Parathyroid adenoma (tissue), 2 donors: Measurements from ENCODE around the gene NEK7.

Source experiments
- H2AFZ ChIP-seq: fragments of 300-600 bp; sonication (generic); one replicate; pipeline ENCODE4 v1.7.0; 2017; ENCODE audit warnings: antibody characterized with exemption, mild to moderate bottlenecking
- H3K27ac ChIP-seq: fragments of 300-600 bp; sonication (generic); one replicate; pipeline ENCODE4 v1.7.0; 2017
- H3K27me3 ChIP-seq: fragments of 300-600 bp; sonication (generic); one replicate; pipeline ENCODE4 v1.7.0; 2017; ENCODE audit warnings: low read length; ENCODE audit not compliant: control insufficient read depth, insufficient read depth
- H3K36me3 ChIP-seq: fragments of 300-600 bp; sonication (generic); one replicate; pipeline ENCODE4 v1.7.0; 2017; ENCODE audit warnings: low read length; ENCODE audit not compliant: control insufficient read depth, insufficient read depth
- H3K4me1 ChIP-seq: fragments of 300-600 bp; sonication (generic); one replicate; pipeline ENCODE4 v1.7.0; 2017; ENCODE audit warnings: control low read depth
- H3K4me2 ChIP-seq: fragments of 300-600 bp; sonication (generic); one replicate; pipeline ENCODE4 v1.7.0; 2017; ENCODE audit warnings: low read length
- H3K4me3 ChIP-seq: fragments of 300-600 bp; sonication (generic); one replicate; pipeline ENCODE4 v1.7.0; 2017; ENCODE audit warnings: low read depth, low read length
- H3K79me2 ChIP-seq: fragments of 300-600 bp; sonication (generic); one replicate; pipeline ENCODE4 v1.7.0; 2017; ENCODE audit warnings: control low read depth
- H3K9ac ChIP-seq: fragments of 300-600 bp; sonication (generic); one replicate; pipeline ENCODE4 v1.7.0; 2017; ENCODE audit warnings: mild to moderate bottlenecking
- H3K9me3 ChIP-seq: fragments of 300-600 bp; sonication (generic); one replicate; pipeline ENCODE4 v1.7.0; 2017; ENCODE audit warnings: low read length; ENCODE audit not compliant: control insufficient read depth
- TF ChIP-seq, protein P1 (sequence below): fragments of 300-600 bp; sonication (generic); IDR thresholded peaks from one replicate; pipeline ENCODE4 v1.7.0; 2017; ENCODE audit warnings: antibody characterized with exemption, mild to moderate bottlenecking
- donor health status: primary hyperparathyroidism.

NEK7 gene

GRCh38 chr1:198176179-198176578, 19.4 kb downstream of the NEK7 start:
- H3K4me2 ChIP-seq = no peak overlapping the region
- no peak overlapping the region for H2AFZ ChIP-seq
- no peak overlapping the region for H3K27ac ChIP-seq
- no peaks in the 10 kb centered on the region for H3K9me3 ChIP-seq
- H3K9ac ChIP-seq = no peak overlapping the region
- no peaks in the 10 kb centered on the region for H3K27me3 ChIP-seq
- peaks cover 35% of the 10 kb centered on the region for H3K79me2 ChIP-seq
- H3K4me1 ChIP-seq = no peaks in the 10 kb centered on the region
- no peaks in the 10 kb centered on the region for H3K36me3 ChIP-seq
- no peak overlapping the region for H3K4me3 ChIP-seq
- TF ChIP-seq, protein P1, sequence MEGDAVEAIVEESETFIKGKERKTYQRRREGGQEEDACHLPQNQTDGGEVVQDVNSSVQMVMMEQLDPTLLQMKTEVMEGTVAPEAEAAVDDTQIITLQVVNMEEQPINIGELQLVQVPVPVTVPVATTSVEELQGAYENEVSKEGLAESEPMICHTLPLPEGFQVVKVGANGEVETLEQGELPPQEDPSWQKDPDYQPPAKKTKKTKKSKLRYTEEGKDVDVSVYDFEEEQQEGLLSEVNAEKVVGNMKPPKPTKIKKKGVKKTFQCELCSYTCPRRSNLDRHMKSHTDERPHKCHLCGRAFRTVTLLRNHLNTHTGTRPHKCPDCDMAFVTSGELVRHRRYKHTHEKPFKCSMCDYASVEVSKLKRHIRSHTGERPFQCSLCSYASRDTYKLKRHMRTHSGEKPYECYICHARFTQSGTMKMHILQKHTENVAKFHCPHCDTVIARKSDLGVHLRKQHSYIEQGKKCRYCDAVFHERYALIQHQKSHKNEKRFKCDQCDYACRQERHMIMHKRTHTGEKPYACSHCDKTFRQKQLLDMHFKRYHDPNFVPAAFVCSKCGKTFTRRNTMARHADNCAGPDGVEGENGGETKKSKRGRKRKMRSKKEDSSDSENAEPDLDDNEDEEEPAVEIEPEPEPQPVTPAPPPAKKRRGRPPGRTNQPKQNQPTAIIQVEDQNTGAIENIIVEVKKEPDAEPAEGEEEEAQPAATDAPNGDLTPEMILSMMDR = no peak

GRCh38 chr1:198177546-198177945, 20.7 kb downstream of the NEK7 start:
- Histone ChIP-seq H3K4me3 (no peak overlapping the region), H3K4me1 (no peaks in the 10 kb centered on the region), H3K36me3 (no peaks in the 10 kb centered on the region), H3K9me3 (no peaks in the 10 kb centered on the region), H3K27me3 (no peaks in the 10 kb centered on the region), H2AFZ (no peak overlapping the region), H3K79me2 (peaks cover 29% of the 10 kb centered on the region), H3K9ac (no peak overlapping the region), H3K27ac (no peak overlapping the region), H3K4me2 (no peak overlapping the region)
- TF ChIP-seq, protein P1 = no peak

- no peaks in the 10 kb centered on the region for H3K9me3 ChIP-seq
- TF ChIP-seq, protein P1 = no peak
- no peak overlapping the region for H3K27ac ChIP-seq
Measured at GRCh38 chr1:198178615-198179014, 21.8 kb downstream of the NEK7 start.

GRCh38 chr1:198179556-198179981, 22.8 kb downstream of the NEK7 start:
- H3K36me3 ChIP-seq = no peaks in the 10 kb centered on the region
- H3K9me3 ChIP-seq = no peaks in the 10 kb centered on the region
- H3K4me3 ChIP-seq = no peak overlapping the region
- H3K4me2 ChIP-seq = no peak overlapping the region
- TF ChIP-seq, protein P1 = no peak
- H2AFZ ChIP-seq = no peak overlapping the region
- H3K4me1 ChIP-seq = no peaks in the 10 kb centered on the region
- H3K27me3 ChIP-seq = no peaks in the 10 kb centered on the region
- no peak overlapping the region for H3K27ac ChIP-seq
- no peak overlapping the region for H3K9ac ChIP-seq
- H3K79me2 ChIP-seq = peaks cover 21% of the 10 kb centered on the region

More at GRCh38 chr1:198178615-198179014, 21.8 kb downstream of the NEK7 start:
- Histone ChIP-seq H3K79me2 (peaks cover 23% of the 10 kb centered on the region), H3K4me2 (no peak overlapping the region), H3K4me3 (no peak overlapping the region), H3K9ac (no peak overlapping the region), H3K36me3 (no peaks in the 10 kb centered on the region), H3K27me3 (no peaks in the 10 kb centered on the region), H3K4me1 (no peaks in the 10 kb centered on the region), H2AFZ (no peak overlapping the region)

- no peaks in the 10 kb centered on the region for H3K4me1 ChIP-seq
- H3K27ac ChIP-seq = no peak overlapping the region
- peaks cover 15% of the 10 kb centered on the region for H3K79me2 ChIP-seq
- H3K27me3 ChIP-seq = no peaks in the 10 kb centered on the region
- H3K9me3 ChIP-seq = no peaks in the 10 kb centered on the region
- H3K4me3 ChIP-seq = no peak overlapping the region
- TF ChIP-seq, protein P1 = no peak
- H3K36me3 ChIP-seq = no peaks in the 10 kb centered on the region
- no peak overlapping the region for H3K4me2 ChIP-seq
- H2AFZ ChIP-seq = no peak overlapping the region
- no peak overlapping the region for H3K9ac ChIP-seq
Measured at GRCh38 chr1:198183605-198184004, 26.8 kb downstream of the NEK7 start.
